Measurements from ENCODE around the gene AANAT. TPM values are rescaled to one million over a fixed set of nuclear protein-coding genes. Genes with fewer than 3 reads are reported as not detected.

The AANAT gene
- total and polyA plus RNA-seq, 5 experiments from 2014 or later: not detected

- DNase-seq: no peak
- no peaks in the 10 kb centered on the region for H3K36me3 Mint-ChIP-seq
- H3K9me3 Mint-ChIP-seq: no peaks in the 10 kb centered on the region
- H3K27ac Mint-ChIP-seq: peak overlapping the region in 2 of 10 donors; percentile 10 to 22
- ATAC-seq: no peak
- H3K4me3 Mint-ChIP-seq: no peak overlapping the region
- H3K27me3 Mint-ChIP-seq: peaks cover 0 to 1% (median 0%) of the 10 kb centered on the region in 5 donors
- POLR2A ChIA-PET: interaction anchor here (0.9 to 1.5 kb wide), 3 partner anchors 8 to 194 kb away, joined by 3 read pairs; partner anchors contain the start of genes RHBDF2 and UBE2O
- peaks cover 4 to 9% (median 6%) of the 10 kb centered on the region in 4 donors for H3K4me1 Mint-ChIP-seq
Measured at GRCh38 chr17:76461765-76462555, 5.4 kb upstream of the AANAT start.

GRCh38 chr17:76462556-76463290 lies 4.7 kb upstream of the AANAT start:
- Mint-ChIP-seq H3K27ac (peak overlapping the region in 2 of 10 donors; percentile 1 to 19), H3K4me3 (no peak overlapping the region), H3K4me1 (peaks cover 4 to 9% (median 6%) of the 10 kb centered on the region in 4 donors), H3K36me3 (no peaks in the 10 kb centered on the region), H3K27me3 (peaks cover 0 to 1% (median 0%) of the 10 kb centered on the region in 5 donors), H3K9me3 (no peaks in the 10 kb centered on the region)
- DNase-seq (no peak), ATAC-seq (no peak)
- POLR2A ChIA-PET: interaction anchor here (0.9 to 1.5 kb wide), 4 partner anchors 9 to 194 kb away, joined by 3 read pairs; partner anchors contain the start of genes RHBDF2 and UBE2O

GRCh38 chr17:76466775-76467130 lies 650 bp upstream of the AANAT start:
- Mint-ChIP-seq H3K9me3 (no peaks in the 10 kb centered on the region), H3K36me3 (peaks cover 0 to 8% (median 4%) of the 10 kb centered on the region in 3 donors), H3K4me3 (no peak overlapping the region), H3K27me3 (peaks cover 0 to 1% (median 0%) of the 10 kb centered on the region in 5 donors), H3K27ac (peak overlapping the region in 2 of 10 donors; percentile 48 to 53), H3K4me1 (peaks cover 4 to 9% (median 6%) of the 10 kb centered on the region in 4 donors)
- POLR2A ChIA-PET: interaction anchor here (0.9 to 4.2 kb wide), 11 partner anchors 8 to 80 kb away, joined by 3 to 22 read pairs (median 4); partner anchors contain the start of gene UBE2O
- no peak for ATAC-seq
- DNase-seq: no peak

- POLR2A ChIA-PET: interaction anchor here (0.9 to 4.2 kb wide), 4 partner anchors 9 to 41 kb away, joined by 3 to 22 read pairs (median 8); no protein-coding TSS in a partner anchor
- Mint-ChIP-seq H3K27me3 (peaks cover 0 to 1% (median 0%) of the 10 kb centered on the region in 5 donors), H3K4me3 (no peak overlapping the region), H3K9me3 (no peaks in the 10 kb centered on the region), H3K27ac (peak overlapping the region in 1 of 10 donors; percentile 1), H3K4me1 (peaks cover 4 to 9% (median 6%) of the 10 kb centered on the region in 4 donors), H3K36me3 (peaks cover 0 to 12% (median 5%) of the 10 kb centered on the region in 3 donors)
- ATAC-seq (no peak), DNase-seq (no peak)
Measured at GRCh38 chr17:76467809-76468633, 618 bp downstream of the AANAT start.

GRCh38 chr17:76468634-76469010 lies 1.2 kb downstream of the AANAT start:
- Mint-ChIP-seq H3K4me1 (peaks cover 4 to 9% (median 7%) of the 10 kb centered on the region in 4 donors), H3K36me3 (peaks cover 0 to 15% (median 5%) of the 10 kb centered on the region in 3 donors), H3K27ac (peak overlapping the region in 1 of 10 donors; percentile 1), H3K9me3 (no peaks in the 10 kb centered on the region), H3K27me3 (no peaks in the 10 kb centered on the region), H3K4me3 (no peak overlapping the region)
- ATAC-seq: no peak
- DNase-seq: no peak
- POLR2A ChIA-PET: no interaction called here

DNA sequence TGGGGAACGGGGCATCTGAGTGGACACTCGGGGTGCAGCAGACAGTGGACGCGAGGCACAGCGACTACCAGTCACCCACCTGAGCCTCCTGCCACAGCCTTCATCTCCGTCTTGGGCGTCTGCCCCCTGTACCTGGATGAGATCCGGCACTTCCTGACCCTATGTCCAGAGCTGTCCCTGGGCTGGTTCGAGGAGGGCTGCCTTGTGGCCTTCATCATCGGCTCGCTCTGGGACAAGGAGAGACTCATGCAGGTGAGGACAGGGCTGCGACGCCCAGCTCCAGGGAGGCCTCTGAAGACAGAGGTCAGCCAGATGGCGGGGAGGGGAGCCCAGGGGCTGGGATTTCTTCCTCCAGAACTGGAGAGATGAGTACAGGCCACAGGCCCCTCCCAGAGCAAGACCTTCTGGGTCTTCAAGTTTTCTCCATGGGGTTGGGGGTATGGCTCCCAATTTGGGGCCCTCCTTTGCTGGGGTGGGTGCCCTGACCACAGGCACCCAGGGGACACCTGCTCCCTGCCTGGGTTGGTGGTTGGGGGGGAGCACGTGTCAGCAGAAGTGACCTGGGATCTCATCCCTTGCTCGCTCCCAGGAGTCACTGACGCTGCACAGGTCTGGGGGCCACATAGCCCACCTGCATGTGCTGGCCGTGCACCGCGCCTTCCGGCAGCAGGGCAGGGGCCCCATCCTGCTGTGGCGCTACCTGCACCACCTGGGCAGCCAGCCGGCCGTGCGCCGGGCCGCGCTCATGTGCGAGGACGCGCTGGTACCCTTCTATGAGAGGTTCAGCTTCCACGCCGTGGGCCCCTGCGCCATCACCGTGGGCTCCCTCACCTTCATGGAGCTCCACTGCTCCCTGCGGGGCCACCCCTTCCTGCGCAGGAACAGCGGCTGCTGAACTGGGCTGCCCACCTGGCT lies 1.9 kb downstream of the AANAT start:
- Mint-ChIP-seq H3K4me3 (no peak overlapping the region), H3K4me1 (peaks cover 4 to 9% (median 7%) of the 10 kb centered on the region in 4 donors), H3K27me3 (no peaks in the 10 kb centered on the region), H3K9me3 (no peaks in the 10 kb centered on the region), H3K36me3 (peaks cover 0 to 15% (median 5%) of the 10 kb centered on the region in 3 donors), H3K27ac (no peak overlapping the region)
- POLR2A ChIA-PET: no interaction called here
- ATAC-seq: no peak
- no peak for DNase-seq

DNA sequence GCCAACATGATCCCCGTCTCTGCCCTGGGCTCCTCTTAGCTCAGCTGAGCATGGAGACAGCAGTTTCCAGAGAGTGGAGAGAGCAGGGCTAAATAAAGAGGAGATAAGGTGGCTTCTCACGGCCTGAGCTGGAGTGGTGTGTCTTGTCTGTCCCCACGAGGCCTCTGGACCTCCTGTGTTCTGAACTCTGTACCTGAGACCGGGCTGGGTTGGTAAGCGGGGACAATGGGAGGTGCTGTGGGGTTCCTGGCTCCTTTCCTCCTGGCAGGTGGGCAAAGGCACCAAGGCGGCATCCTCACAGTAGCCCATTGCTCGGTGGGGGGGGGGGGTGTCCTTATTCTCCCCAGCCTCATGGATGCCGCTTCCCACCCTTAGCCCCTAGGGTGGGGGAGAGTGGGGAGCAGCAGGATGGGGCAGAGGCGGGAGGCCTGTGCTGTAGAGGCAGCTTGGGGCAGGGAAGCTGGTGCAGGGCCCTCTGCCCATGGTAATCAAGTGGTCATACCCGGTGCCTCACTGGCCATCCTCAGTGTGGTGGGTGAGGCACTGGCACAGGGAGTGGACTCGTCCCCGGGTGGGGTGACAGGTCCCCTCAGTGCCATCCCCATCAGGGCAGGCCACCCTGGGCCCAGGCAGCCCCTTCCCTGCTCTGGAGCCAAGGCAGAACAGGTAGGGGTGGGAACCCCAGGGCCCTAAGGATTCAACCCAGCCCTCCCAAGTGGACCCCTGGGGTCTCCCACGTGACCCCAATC lies 2.8 kb downstream of the AANAT start:
- POLR2A ChIA-PET: no interaction called here
- H3K27ac Mint-ChIP-seq: peak overlapping the region in 2 of 10 donors; percentile 67 to 73
- no peaks in the 10 kb centered on the region for H3K27me3 Mint-ChIP-seq
- ATAC-seq: no peak
- DNase-seq: no peak
- H3K4me1 Mint-ChIP-seq: peaks cover 4 to 9% (median 7%) of the 10 kb centered on the region in 4 donors
- H3K36me3 Mint-ChIP-seq: peaks cover 0 to 15% (median 5%) of the 10 kb centered on the region in 3 donors
- H3K4me3 Mint-ChIP-seq: no peak overlapping the region
- H3K9me3 Mint-ChIP-seq: no peaks in the 10 kb centered on the region

DNA sequence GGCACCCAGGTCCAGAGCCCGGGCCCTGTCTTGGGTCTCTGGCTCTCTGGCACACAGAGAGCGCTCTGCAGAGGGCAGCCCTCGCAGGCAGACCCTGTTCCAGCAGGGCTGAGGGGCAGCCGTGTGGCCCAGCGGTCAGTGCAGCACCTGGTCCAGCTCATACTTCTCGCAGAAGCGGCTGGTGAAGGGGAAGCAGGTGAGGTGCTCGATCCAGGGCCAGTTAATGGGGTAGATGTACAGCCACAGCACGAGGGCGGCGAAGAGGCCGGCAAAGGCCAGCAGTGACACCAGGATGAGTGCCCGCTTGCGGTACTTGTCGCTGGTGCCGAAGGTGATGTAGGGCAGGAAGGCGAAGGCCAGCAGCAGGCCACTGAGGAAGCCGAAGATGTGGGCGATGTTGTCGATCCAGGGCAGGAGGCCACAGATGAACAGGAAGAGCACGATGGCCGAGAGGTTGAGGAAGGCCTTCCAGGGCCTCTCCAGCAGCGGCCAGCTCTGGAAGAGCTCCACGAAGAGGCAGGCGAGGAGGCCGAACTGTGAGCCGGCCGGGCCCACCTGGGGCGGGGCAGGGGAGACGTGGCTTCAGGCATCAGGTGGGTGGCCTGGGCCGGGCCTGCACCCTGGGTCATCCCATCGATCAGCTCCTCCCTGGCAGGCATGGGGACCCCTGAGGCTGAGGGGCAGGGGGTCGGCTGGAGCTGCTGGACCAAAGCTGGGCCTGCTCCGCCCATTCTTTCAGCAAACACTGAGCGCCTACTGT lies 4.3 kb downstream of the AANAT start:
- Mint-ChIP-seq H3K9me3 (no peaks in the 10 kb centered on the region), H3K4me3 (no peak overlapping the region), H3K27me3 (no peaks in the 10 kb centered on the region), H3K27ac (peak overlapping the region in 3 of 10 donors; percentile 9 to 79 (median 67)), H3K4me1 (peaks cover 0 to 2% (median 0%) of the 10 kb centered on the region in 4 donors), H3K36me3 (peaks cover 0 to 17% (median 10%) of the 10 kb centered on the region in 3 donors)
- no peak for DNase-seq
- POLR2A ChIA-PET: no interaction called here
- ATAC-seq: no peak

DNA sequence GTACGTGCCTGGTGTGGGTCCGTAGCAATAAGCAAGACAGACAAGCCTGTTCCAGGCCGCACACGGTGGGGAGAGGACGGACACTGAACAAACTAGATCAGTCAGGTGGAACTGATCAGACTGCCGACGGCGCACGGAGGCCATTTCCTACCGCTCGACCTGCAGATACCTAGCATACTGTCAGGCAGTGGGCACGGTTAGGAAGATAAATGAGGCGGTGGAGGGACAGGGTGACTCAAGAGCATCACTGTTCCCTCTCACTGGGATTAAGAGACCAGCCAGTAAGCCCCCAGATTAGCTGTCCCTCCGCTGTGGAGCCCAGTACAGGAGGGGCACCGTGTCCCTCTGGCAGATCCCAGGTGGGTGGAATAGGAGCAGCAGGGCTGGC lies 4.8 kb downstream of the AANAT start:
- peak overlapping the region in 1 of 10 donors; percentile 13 for H3K27ac Mint-ChIP-seq
- H3K4me3 Mint-ChIP-seq: no peak overlapping the region
- no peak for ATAC-seq
- DNase-seq: no peak
- no peaks in the 10 kb centered on the region for H3K27me3 Mint-ChIP-seq
- H3K36me3 Mint-ChIP-seq: peaks cover 0 to 17% (median 10%) of the 10 kb centered on the region in 3 donors
- no peaks in the 10 kb centered on the region for H3K9me3 Mint-ChIP-seq
- peaks cover 0 to 2% (median 0%) of the 10 kb centered on the region in 4 donors for H3K4me1 Mint-ChIP-seq
- POLR2A ChIA-PET: no interaction called here

GRCh38 chr17:76472726-76473125 lies 5.3 kb downstream of the AANAT start:
- DNase-seq (no peak), ATAC-seq (no peak)
- H3K27ac Mint-ChIP-seq: peak overlapping the region in 1 of 10 donors; percentile 63
- POLR2A ChIA-PET: interaction anchor here (0.9 kb wide), 1 partner anchor 9 kb away, joined by 3 read pairs; no protein-coding TSS in a partner anchor
- no peaks in the 10 kb centered on the region for H3K27me3 Mint-ChIP-seq
- no peak overlapping the region for H3K4me3 Mint-ChIP-seq
- H3K4me1 Mint-ChIP-seq: peaks cover 0 to 2% (median 0%) of the 10 kb centered on the region in 4 donors
- peaks cover 0 to 17% (median 10%) of the 10 kb centered on the region in 3 donors for H3K36me3 Mint-ChIP-seq
- no peaks in the 10 kb centered on the region for H3K9me3 Mint-ChIP-seq

Data from naive thymus-derived CD8-positive, alpha-beta T cell (primary cell).